CD4-positive, alpha-beta memory T cell (primary cell): ENCODE results near the gene VAMP4. TPM values are rescaled to one million over a fixed set of nuclear protein-coding genes. Genes with fewer than 3 reads are reported as not detected.

ENCODE experiments used
- CTCF ChIA-PET: fragments of 350-600 bp; sonication (Branson Sonifier 250); formaldehyde crosslinking; loops from one replicate; lab custom pipeline; 2021; ENCODE audit warnings: inconsistent platforms; ENCODE audit not compliant: partially characterized antibody; lab: Charles Lee
- POLR2A ChIA-PET: fragments of 350-600 bp; sonication (Branson Sonifier 250); formaldehyde crosslinking; loops from one replicate; lab custom pipeline; 2021; ENCODE audit not compliant: partially characterized antibody; lab: Charles Lee
- DNase-seq, 5 donors: peaks; one replicate each; pipeline versions ENCODE4 v3.0.0 to v3.0.0-alpha.2; 2020 to 2022; ENCODE audit warnings: mixed read lengths in 1 of 5
- H3K27ac ChIP-seq: one replicate; pipeline ENCODE4 v1.7.0; 2013; ENCODE audit warnings: low read depth, low read length
- H3K27me3 ChIP-seq: 2 replicates; pipeline ENCODE4 v1.7.0; 2013; ENCODE audit warnings: mild to moderate bottlenecking, low read length, moderate library complexity; ENCODE audit not compliant: insufficient read depth
- H3K36me3 ChIP-seq: 2 replicates; pipeline ENCODE4 v1.7.0; 2013; ENCODE audit warnings: mild to moderate bottlenecking, low read length, moderate library complexity; ENCODE audit not compliant: insufficient read depth
- H3K4me1 ChIP-seq: 2 replicates; pipeline ENCODE4 v1.7.0; 2013; ENCODE audit warnings: mild to moderate bottlenecking, low read length, moderate library complexity; ENCODE audit not compliant: insufficient read depth
- H3K4me3 ChIP-seq, 2 donors: one replicate each; pipeline ENCODE4 v1.7.0; 2013; ENCODE audit warnings: low read length in 2 of 2, mild to moderate bottlenecking in 1 of 2
- H3K9me3 ChIP-seq, 2 donors: one replicate each; pipeline ENCODE4 v1.7.0; 2013; ENCODE audit warnings: low read length in 2 of 2, control low read depth in 1 of 2; ENCODE audit not compliant: control insufficient read depth in 1 of 2
- H3K27ac Mint-ChIP-seq, 7 donors: one replicate each; pipeline ENCODE4 v1.8.0; 2020 to 2021; ENCODE audit warnings: mixed read lengths in 7 of 7, mild to moderate bottlenecking in 6 of 7, inconsistent platforms in 3 of 7, moderate library complexity in 3 of 7
- H3K27me3 Mint-ChIP-seq, 2 donors: one replicate each; pipeline ENCODE4 v1.8.0; 2020 to 2021; ENCODE audit warnings: mixed read lengths in 2 of 2
- H3K36me3 Mint-ChIP-seq, 2 donors: one replicate each; pipeline ENCODE4 v1.8.0; 2020 to 2021; ENCODE audit warnings: mixed read lengths in 2 of 2, inconsistent platforms in 1 of 2, mild to moderate bottlenecking in 1 of 2
- H3K4me1 Mint-ChIP-seq, 4 donors: one replicate each; pipeline ENCODE4 v1.8.0; 2020 to 2021; ENCODE audit warnings: mixed read lengths in 4 of 4, mild to moderate bottlenecking in 1 of 4
- H3K4me3 Mint-ChIP-seq, 8 donors: one replicate each; pipeline ENCODE4 v1.8.0; 2020 to 2021; ENCODE audit warnings: mixed read lengths in 8 of 8, mild to moderate bottlenecking in 7 of 8, moderate library complexity in 6 of 8, inconsistent platforms in 3 of 8
- H3K9me3 Mint-ChIP-seq, 8 donors: one replicate each; pipeline ENCODE4 v1.8.0; 2020 to 2021; ENCODE audit warnings: mixed read lengths in 8 of 8, mild to moderate bottlenecking in 5 of 8, inconsistent platforms in 3 of 8, moderate library complexity in 1 of 8
- intact Hi-C: fragments of 100-400 bp; cut with micrococcal nuclease; formaldehyde crosslinking; loops from one replicate; pipeline ENCODE4 v1.15.1; 2023
- polyA plus RNA-seq, 2 donors: library from polyadenylated mRNA; unstranded; fragments of 300-500 nt; fragmentation: Illumina TruSeq; gene quantifications; one replicate each; pipeline ENCODE4 v1.2.3, GENCODE V29; 2021
- total RNA-seq, 2 experiments: library from RNA; stranded (reverse); gene quantifications; one replicate each; pipeline ENCODE4 v1.2.3, GENCODE V29; 2021

Gene VAMP4
- total and polyA plus RNA-seq, 4 experiments from 2014 or later = 25.0 to 32.6 (median 30.7) TPM

- H3K36me3 Mint-ChIP-seq = no peaks in the 10 kb centered on the region
- H3K9me3 Mint-ChIP-seq = no peaks in the 10 kb centered on the region
- H3K27ac ChIP-seq = no peak overlapping the region
- H3K36me3 ChIP-seq = no peaks in the 10 kb centered on the region
- H3K4me3 Mint-ChIP-seq = no peak overlapping the region
- H3K4me1 Mint-ChIP-seq = no peaks in the 10 kb centered on the region
- no peaks in the 10 kb centered on the region for H3K27me3 ChIP-seq
- no peaks in the 10 kb centered on the region for H3K9me3 ChIP-seq
- POLR2A ChIA-PET = interaction anchor here (0.9 to 1.6 kb wide), 2 partner anchors 11 to 14 kb away, joined by 3 to 4 read pairs; no protein-coding TSS in a partner anchor
- CTCF ChIA-PET = no interaction called here
- no peak overlapping the region for H3K27ac Mint-ChIP-seq
- intact Hi-C loops = no loop called here
- H3K4me3 ChIP-seq = no peak overlapping the region
- H3K4me1 ChIP-seq = no peaks in the 10 kb centered on the region
- no peak for DNase-seq
- H3K27me3 Mint-ChIP-seq = peaks cover 4 to 10% of the 10 kb centered on the region in 2 donors
These were observed 12.0 kb upstream of the VAMP4 start for GRCh38 chr1:171753685-171754352.

- ChIA-PET POLR2A (no interaction called here), CTCF (no interaction called here)
- Mint-ChIP-seq H3K4me1 (no peaks in the 10 kb centered on the region), H3K9me3 (no peaks in the 10 kb centered on the region), H3K27ac (no peak overlapping the region), H3K4me3 (no peak overlapping the region), H3K36me3 (no peaks in the 10 kb centered on the region), H3K27me3 (peaks cover 4 to 10% of the 10 kb centered on the region in 2 donors)
- Histone ChIP-seq H3K27me3 (no peaks in the 10 kb centered on the region), H3K36me3 (no peaks in the 10 kb centered on the region), H3K4me1 (no peaks in the 10 kb centered on the region), H3K4me3 (no peak overlapping the region), H3K27ac (no peak overlapping the region), H3K9me3 (no peaks in the 10 kb centered on the region)
- intact Hi-C loops = no loop called here
- no peak for DNase-seq
These were observed 11.3 kb upstream of the VAMP4 start for GRCh38 chr1:171753182-171753581.

GRCh38 chr1:171751221-171751620 is 9.4 kb upstream of the VAMP4 start:
- intact Hi-C loops = no loop called here
- DNase-seq = no peak
- Histone ChIP-seq H3K4me3 (no peak overlapping the region), H3K36me3 (no peaks in the 10 kb centered on the region), H3K4me1 (no peaks in the 10 kb centered on the region), H3K27me3 (no peaks in the 10 kb centered on the region), H3K27ac (no peak overlapping the region), H3K9me3 (no peaks in the 10 kb centered on the region)
- H3K4me1 Mint-ChIP-seq = no peaks in the 10 kb centered on the region
- POLR2A ChIA-PET = interaction anchor here (2.4 kb wide), 1 partner anchor 9 kb away, joined by 9 read pairs; the partner anchor contains the start of gene VAMP4
- H3K27ac Mint-ChIP-seq = peak overlapping the region in 1 of 7 donors; percentile 71
- no peaks in the 10 kb centered on the region for H3K36me3 Mint-ChIP-seq
- CTCF ChIA-PET = no interaction called here
- no peaks in the 10 kb centered on the region for H3K9me3 Mint-ChIP-seq
- peaks cover 4 to 8% of the 10 kb centered on the region in 2 donors for H3K27me3 Mint-ChIP-seq
- no peak overlapping the region for H3K4me3 Mint-ChIP-seq

GRCh38 chr1:171748651-171749050 is 6.8 kb upstream of the VAMP4 start:
- CTCF ChIA-PET = no interaction called here
- H3K9me3 ChIP-seq = no peaks in the 10 kb centered on the region
- Mint-ChIP-seq H3K9me3 (no peaks in the 10 kb centered on the region), H3K4me1 (peaks cover 2 to 8% (median 4%) of the 10 kb centered on the region in 4 donors), H3K27me3 (no peaks in the 10 kb centered on the region), H3K27ac (no peak overlapping the region), H3K4me3 (peak overlapping the region in 1 of 8 donors; percentile 4), H3K36me3 (no peaks in the 10 kb centered on the region)
- H3K27ac ChIP-seq = no peak overlapping the region
- H3K4me1 ChIP-seq = peaks cover 5% of the 10 kb centered on the region
- H3K36me3 ChIP-seq = no peaks in the 10 kb centered on the region
- intact Hi-C loops = no loop called here
- no peaks in the 10 kb centered on the region for H3K27me3 ChIP-seq
- no peak for DNase-seq
- H3K4me3 ChIP-seq = no peak overlapping the region
- POLR2A ChIA-PET = no interaction called here

- Mint-ChIP-seq H3K4me1 (peaks cover 24 to 42% (median 32%) of the 10 kb centered on the region in 4 donors), H3K9me3 (no peaks in the 10 kb centered on the region), H3K4me3 (no peak overlapping the region), H3K27me3 (no peaks in the 10 kb centered on the region), H3K27ac (no peak overlapping the region), H3K36me3 (peaks cover 0 to 13% of the 10 kb centered on the region in 2 donors)
- H3K27ac ChIP-seq = no peak overlapping the region
- DNase-seq = no peak
- H3K4me3 ChIP-seq = no peak overlapping the region
- peaks cover 27% of the 10 kb centered on the region for H3K4me1 ChIP-seq
- ChIA-PET POLR2A (interaction anchor here (6.9 kb wide), 1 partner anchor 36 kb away, joined by 173 read pairs; the partner anchor contains the start of gene METTL13), CTCF (no interaction called here)
- intact Hi-C loops = loop anchor here (5.0 kb wide), 1 partner anchor 433 kb away; the partner anchor contains the start of gene FMO4
- no peaks in the 10 kb centered on the region for H3K27me3 ChIP-seq
- H3K36me3 ChIP-seq = no peaks in the 10 kb centered on the region
- no peaks in the 10 kb centered on the region for H3K9me3 ChIP-seq
These were observed 3.1 kb upstream of the VAMP4 start for GRCh38 chr1:171744986-171745385.

GRCh38 chr1:171743081-171743870 is 1.4 kb upstream of the VAMP4 start:
- peaks cover 4 to 18% of the 10 kb centered on the region in 2 donors for H3K36me3 Mint-ChIP-seq
- H3K27me3 Mint-ChIP-seq = no peaks in the 10 kb centered on the region
- Histone ChIP-seq H3K4me3 (peak overlapping the region; percentile 84 to 92), H3K36me3 (no peaks in the 10 kb centered on the region), H3K9me3 (no peaks in the 10 kb centered on the region), H3K27me3 (no peaks in the 10 kb centered on the region), H3K27ac (peak overlapping the region; percentile 96), H3K4me1 (peaks cover 44% of the 10 kb centered on the region)
- CTCF ChIA-PET = interaction anchor here (1.0 to 4.5 kb wide), 9 partner anchors 11 to 789 kb away, joined by 3 to 31 read pairs (median 4); partner anchors contain the start of genes FMO4, METTL13 and SUCO
- H3K27ac Mint-ChIP-seq = peak overlapping the region; percentile 98 to 100 (median 99)
- POLR2A ChIA-PET = interaction anchor here (1.1 to 6.9 kb wide), 12 partner anchors 8 to 1733 kb away, joined by 3 to 173 read pairs (median 8); partner anchors contain the start of genes DNM3, METTL13, PIGC and PRRC2C
- H3K4me3 Mint-ChIP-seq = peak overlapping the region; percentile 97 to 100 (median 100)
- DNase-seq = peak in 3 of 5 donors; percentile 5 to 15 (median 15)
- no peaks in the 10 kb centered on the region for H3K9me3 Mint-ChIP-seq
- H3K4me1 Mint-ChIP-seq = peaks cover 31 to 59% (median 47%) of the 10 kb centered on the region in 4 donors
- intact Hi-C loops = loop anchor here (5.0 kb wide), 1 partner anchor 431 kb away; the partner anchor contains the start of gene FMO4
